ENCODE data around the gene PACSIN1.
"Not testable (repeated sequence)": the region's sequence is repeated elsewhere in the genome, so short reads cannot be mapped to it uniquely, and the experiment has no call there.

Gene PACSIN1

GRCh38 chr6:34457742-34458735, 7.8 kb upstream of the PACSIN1 start:
- DNase-seq (ENCODE audit: low read depth in 2 of 2): no peak

GRCh38 chr6:34459899-34460593, 5.8 kb upstream of the PACSIN1 start:
- no peak for DNase-seq (ENCODE audit: low read depth in 2 of 2)

- no peak for DNase-seq (ENCODE audit: low read depth in 2 of 2)
Measured at GRCh38 chr6:34460796-34461507, 4.9 kb upstream of the PACSIN1 start.

GRCh38 chr6:34462010-34462409, 3.9 kb upstream of the PACSIN1 start:
- DNase-seq (ENCODE audit: low read depth in 2 of 2): no peak

GRCh38 chr6:34462551-34462971, 3.3 kb upstream of the PACSIN1 start:
- DNase-seq (ENCODE audit: low read depth in 2 of 2): no peak

GRCh38 chr6:34463299-34463698, 2.6 kb upstream of the PACSIN1 start:
- no peak for DNase-seq (ENCODE audit: low read depth in 2 of 2)

GRCh38 chr6:34463849-34464248, 2.0 kb upstream of the PACSIN1 start:
- no peak for DNase-seq (ENCODE audit: low read depth in 2 of 2)

- no peak for DNase-seq (ENCODE audit: low read depth in 2 of 2)
Measured at GRCh38 chr6:34466242-34467185, 638 bp downstream of the PACSIN1 start.

- DNase-seq (ENCODE audit: low read depth in 2 of 2): no peak
Measured at GRCh38 chr6:34468378-34468892, 2.6 kb downstream of the PACSIN1 start.

- DNase-seq (ENCODE audit: low read depth in 2 of 2): no peak
Measured at GRCh38 chr6:34469499-34469898, 3.6 kb downstream of the PACSIN1 start.

GRCh38 chr6:34472425-34472824, 6.5 kb downstream of the PACSIN1 start:
- no peak for DNase-seq (ENCODE audit: low read depth in 2 of 2)

DNA sequence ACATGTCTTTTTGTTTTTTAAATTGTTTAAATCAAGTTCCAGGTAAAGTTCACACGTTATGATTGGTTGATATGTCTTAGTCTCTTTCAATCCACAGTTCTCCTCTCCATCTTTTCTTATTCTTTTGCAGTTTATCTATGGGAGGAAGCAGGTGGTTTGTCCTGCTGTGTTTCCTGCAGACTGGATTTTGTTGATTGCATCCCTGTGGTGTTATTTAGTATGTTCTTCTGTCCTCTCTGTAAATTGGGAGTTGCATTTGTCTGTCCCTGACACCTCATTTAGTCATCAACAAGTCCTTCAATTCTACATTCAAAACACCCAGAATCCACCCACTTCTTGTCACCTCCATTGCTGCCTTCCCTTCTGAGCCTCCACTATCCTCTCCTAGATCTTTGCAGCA, 8.1 kb downstream of the PACSIN1 start:
- DNase-seq (ENCODE audit: low read depth in 2 of 2): no peak

- no peak for DNase-seq (ENCODE audit: low read depth in 2 of 2)
Measured at GRCh38 chr6:34474754-34475153, 8.9 kb downstream of the PACSIN1 start.

DNA sequence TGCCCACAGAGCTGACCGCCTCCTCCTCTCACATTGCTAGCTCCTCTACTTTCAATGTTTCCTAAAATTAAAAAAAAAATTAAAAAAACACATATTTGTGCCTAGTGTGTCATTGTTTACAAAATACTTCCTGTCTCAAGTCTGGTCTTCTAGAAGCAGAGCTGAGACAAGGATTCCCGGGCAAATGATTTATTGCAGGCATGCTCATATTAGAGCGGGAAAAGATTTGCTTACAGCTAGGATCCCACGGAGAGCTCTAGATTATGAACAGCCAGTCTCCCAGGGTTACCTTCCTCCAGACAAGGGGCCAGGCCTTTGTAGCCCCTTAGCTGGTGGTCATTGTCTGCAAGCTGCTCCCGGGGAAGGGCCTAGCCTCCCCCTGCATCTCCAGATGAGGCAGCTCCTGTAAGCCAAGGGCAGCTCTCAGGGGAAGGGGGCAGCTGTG, 9.4 kb downstream of the PACSIN1 start:
- DNase-seq (ENCODE audit: low read depth in 2 of 2): no peak

DNA sequence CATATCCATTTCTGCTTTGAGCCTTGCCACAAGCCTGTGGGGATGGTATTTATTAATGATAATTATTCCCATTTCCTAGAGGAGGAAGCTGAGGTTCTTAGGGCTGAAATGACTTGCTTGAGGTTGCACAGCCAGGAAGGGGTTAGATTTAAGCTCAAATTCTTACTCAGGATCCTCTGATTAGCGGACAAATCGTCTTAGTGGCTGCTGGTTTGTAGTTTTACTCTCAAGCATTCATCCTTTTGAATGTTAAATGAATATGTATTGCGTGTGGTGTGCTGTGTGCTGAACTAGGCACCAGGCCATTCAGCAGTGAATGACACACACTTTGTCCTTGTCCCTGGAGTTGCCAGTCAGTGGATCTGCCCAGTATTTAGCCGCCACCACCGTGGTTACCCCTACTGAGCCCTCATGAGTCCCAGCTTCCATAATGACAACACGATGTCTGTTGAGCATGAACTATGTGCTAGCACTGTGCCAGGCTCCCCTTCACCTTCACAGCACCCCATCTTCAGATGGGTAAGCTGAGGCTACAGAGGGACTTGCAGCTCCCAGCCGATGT, 10.0 kb downstream of the PACSIN1 start:
- DNase-seq (ENCODE audit: low read depth in 2 of 2): no peak

DNA sequence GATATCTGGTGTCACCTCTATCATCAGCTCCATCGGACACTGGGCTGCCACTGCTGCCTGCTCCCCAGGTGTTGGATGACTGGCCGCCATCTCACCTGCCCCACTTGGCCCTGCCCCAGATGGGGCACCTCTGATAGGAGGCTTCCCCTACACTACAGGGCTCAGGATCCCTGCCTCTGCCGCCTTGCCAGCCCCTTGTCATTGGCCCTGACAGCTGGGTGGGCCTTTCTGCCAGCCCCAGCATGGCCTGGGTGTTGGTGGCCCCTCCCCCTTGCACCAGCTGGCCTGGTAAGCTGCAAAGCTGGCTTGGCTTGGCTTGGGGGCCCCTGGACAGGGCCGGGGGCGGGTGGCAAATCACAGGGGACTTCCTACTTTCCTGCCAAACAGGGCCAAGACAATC, 10.6 kb downstream of the PACSIN1 start:
- no peak for DNase-seq (ENCODE audit: low read depth in 2 of 2)

DNA sequence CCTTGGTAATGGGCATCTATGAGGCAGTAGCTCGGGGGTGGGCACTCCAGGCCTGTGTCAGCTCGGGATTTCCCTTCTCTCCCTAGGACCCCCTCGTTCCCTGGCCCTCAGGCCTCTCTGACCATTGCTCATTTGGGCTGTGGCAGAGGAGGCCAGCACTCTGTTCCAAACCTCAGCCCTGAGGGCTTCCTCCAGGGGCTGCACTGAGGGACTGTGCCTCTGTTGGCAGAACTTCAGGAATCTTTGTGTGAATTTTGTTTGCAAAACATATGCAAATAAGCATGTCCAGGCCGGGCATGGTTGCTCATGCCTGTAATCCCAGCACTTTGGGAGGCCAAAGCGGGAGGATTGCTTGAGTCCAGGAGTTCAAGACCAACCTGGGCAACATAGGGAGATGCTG, 11.0 kb downstream of the PACSIN1 start:
- DNase-seq (ENCODE audit: low read depth in 2 of 2): no peak

DNA sequence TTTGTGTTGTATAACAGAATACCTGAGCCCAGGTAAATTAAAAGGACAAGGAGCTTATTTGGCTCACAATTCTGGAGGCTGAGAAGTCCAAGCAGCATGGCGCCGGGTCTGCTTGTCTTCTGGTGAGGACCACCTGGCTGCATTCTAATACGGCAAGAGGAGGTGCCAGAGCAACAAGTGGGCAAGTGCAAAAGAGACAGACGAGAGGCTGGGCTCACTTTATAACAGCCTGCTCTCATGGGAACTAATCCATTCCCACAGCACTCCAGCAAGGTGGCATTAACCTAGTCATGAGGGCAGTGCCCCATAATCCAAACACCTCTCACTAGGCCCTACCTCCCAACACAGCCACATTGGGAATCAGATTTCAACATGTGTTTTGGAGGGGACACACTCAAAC, 12.9 kb downstream of the PACSIN1 start:
- no peak for DNase-seq (ENCODE audit: low read depth in 2 of 2)

DNA sequence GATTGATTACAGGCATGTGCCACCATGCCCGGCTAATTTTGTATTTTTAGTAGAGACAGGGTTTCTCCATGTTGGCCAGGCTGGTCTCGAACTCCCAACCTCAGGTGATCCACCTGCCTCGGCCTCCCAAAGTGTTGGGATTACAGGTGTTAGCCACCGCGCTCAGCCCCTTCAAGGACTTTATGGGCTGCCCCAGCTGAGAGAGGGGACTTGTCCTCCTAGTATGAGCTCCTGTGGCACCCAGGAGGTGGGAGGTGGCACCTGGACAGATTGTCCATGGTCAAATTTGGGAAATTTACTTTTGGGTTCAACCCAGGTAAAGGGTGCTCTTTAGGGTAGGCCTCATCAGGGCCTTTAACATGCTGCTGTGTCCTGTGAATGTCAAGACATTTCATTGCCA, 17.9 kb downstream of the PACSIN1 start:
- not testable (repeated sequence) for DNase-seq (ENCODE audit: low read depth in 2 of 2)

DNA sequence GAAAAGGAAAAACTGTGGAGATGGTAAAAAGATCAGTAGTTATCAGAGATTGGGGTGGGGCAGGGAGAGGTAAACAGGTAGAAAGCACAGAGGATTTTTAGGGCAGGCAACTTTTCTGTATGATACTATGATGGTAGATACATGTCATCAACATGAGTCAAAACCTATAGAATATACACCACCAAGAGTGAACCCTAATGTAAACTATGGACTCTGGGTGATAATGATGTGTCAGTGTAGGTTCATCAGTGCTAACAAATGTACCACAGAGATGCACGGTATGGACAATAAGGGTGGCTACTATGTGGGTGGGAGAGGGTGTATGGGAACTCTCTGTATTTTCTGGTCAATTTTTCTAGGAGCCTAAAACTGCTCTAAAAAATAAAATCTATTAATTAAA, 18.5 kb downstream of the PACSIN1 start:
- DNase-seq (ENCODE audit: low read depth in 2 of 2): no peak

- DNase-seq (ENCODE audit: low read depth in 2 of 2): no peak
Measured at GRCh38 chr6:34484899-34485298, 19.0 kb downstream of the PACSIN1 start.
